HCT116 (cell line): Measurements from ENCODE around the gene TDRD7. TPM values are rescaled to one million over a fixed set of nuclear protein-coding genes. Genes with fewer than 3 reads are reported as not detected.

Source experiments
- ATAC-seq: fragments of 200-7000 bp; cut with Tn5 transposase; 2 replicates; pipeline ENCODE4 v1.9.1; 2020; ENCODE audit warnings: mild to moderate bottlenecking, moderate library complexity
- BruUV-seq: library from RNA; stranded (reverse); fragments of 400-500 nt; replicated peaks from 2 replicates; lab custom pipeline; 2021; lab: Mats Ljungman, UMichigan
- CTCF ChIA-PET: fragments of 300-600 bp; sonication (Branson Sonifier 250); formaldehyde crosslinking; loops from one replicate; lab custom pipeline; 2021; ENCODE audit warnings: antibody characterized with exemption; lab: Charles Lee
- POLR2A ChIA-PET: fragments of 300-600, 350-600 bp; sonication (Branson Sonifier 250); formaldehyde crosslinking; loops from one replicate; lab custom pipeline; 2021; ENCODE audit warnings: antibody characterized with exemption; lab: Charles Lee
- RAD21 ChIA-PET, 2 experiments: fragments of 300-600 bp; sonication (Branson Sonifier 250); formaldehyde crosslinking; loops; one replicate each; lab custom pipeline; 2023; ENCODE audit warnings: low total read pairs in 2 of 2; ENCODE audit not compliant: uncharacterized antibody in 2 of 2, unreplicated experiment in 2 of 2, low non-redundant PET in 1 of 2; lab: Charles Lee
- DNase-seq: peaks from one replicate; pipeline ENCODE4 v3.0.0-alpha.2; 2010; ENCODE audit warnings: low read depth, low spot score
- H2AFZ ChIP-seq: fragments of 200-600 bp; shearing (Covaris generic), sonication (generic); 2 replicates; pipeline ENCODE4 v1.6.1; 2017; ENCODE audit warnings: low read depth, mixed run types, mixed read lengths, antibody characterized with exemption, low read length; ENCODE audit not compliant: poor library complexity, severe bottlenecking
- H3K27ac ChIP-seq: 2 replicates; pipeline ENCODE4 v1.5.1; 2012; ENCODE audit warnings: low read depth, low read length
- H3K27me3 ChIP-seq: fragments of 200-600 bp; sonication (generic); 2 replicates; pipeline ENCODE4 v1.6.1; 2016; ENCODE audit warnings: mixed run types, low read length, mixed read lengths; ENCODE audit not compliant: insufficient read depth
- H3K36me3 ChIP-seq, 2 experiments: fragments of 200-500 bp in 1 of 2; fragments of 200-600 bp in 1 of 2; sonication (Bioruptor generic) in 1 of 2; sonication (generic) in 1 of 2; 2 replicates each; pipeline versions ENCODE4 v1.5.1 to v1.6.1; 2014 to 2016; ENCODE audit warnings: low read length in 2 of 2, inconsistent platforms in 1 of 2, mixed read lengths in 1 of 2, mixed run types in 1 of 2; ENCODE audit not compliant: insufficient read depth in 2 of 2, control insufficient read depth in 1 of 2
- H3K4me1 ChIP-seq, 2 experiments: fragments of 200-600 bp in 1 of 2; sonication (generic) in 1 of 2; 2 replicates each; pipeline versions ENCODE4 v1.5.1 to v1.6.1; 2012 to 2017; ENCODE audit warnings: low read length in 2 of 2, inconsistent platforms in 1 of 2, mild to moderate bottlenecking in 1 of 2, mixed read lengths in 1 of 2, mixed run types in 1 of 2, moderate library complexity in 1 of 2; ENCODE audit not compliant: insufficient read depth in 2 of 2, control insufficient read depth in 1 of 2
- H3K4me2 ChIP-seq: fragments of 200-600 bp; sonication (generic); 2 replicates; pipeline ENCODE4 v1.6.1; 2017; ENCODE audit warnings: mixed run types, low read length, mixed read lengths
- H3K4me3 ChIP-seq, 2 experiments: fragments of 200-600 bp in 1 of 2; sonication (generic) in 1 of 2; replicated peaks in 1 of 2; 2 replicates each; pipeline ENCODE4 v1.5.1; 2011 to 2016; ENCODE audit warnings: low read length in 2 of 2, control low read depth in 1 of 2, low read depth in 1 of 2, mild to moderate bottlenecking in 1 of 2, mixed read lengths in 1 of 2, mixed run types in 1 of 2
- H3K79me2 ChIP-seq: fragments of 200-600 bp; sonication (generic); 2 replicates; pipeline ENCODE4 v1.6.1; 2017; ENCODE audit warnings: mild to moderate bottlenecking, mixed run types, low read length, moderate library complexity, mixed read lengths; ENCODE audit not compliant: insufficient read depth
- H3K9ac ChIP-seq: fragments of 200-600 bp; sonication (generic); 2 replicates; pipeline ENCODE4 v1.6.1; 2016; ENCODE audit warnings: low read length, mixed read lengths
- H3K9me2 ChIP-seq: fragments of 200-600 bp; sonication (generic), shearing (Covaris generic); 2 replicates; pipeline ENCODE4 v1.6.1; 2017; ENCODE audit warnings: mixed run types, mild to moderate bottlenecking, moderate library complexity; ENCODE audit not compliant: insufficient read depth
- H3K9me3 ChIP-seq, 2 experiments: fragments of 200-500 bp in 1 of 2; fragments of 200-600 bp in 1 of 2; sonication (Bioruptor generic) in 1 of 2; sonication (generic) in 1 of 2; 2 replicates each; pipeline ENCODE4 v1.6.1; 2014 to 2017; ENCODE audit warnings: low read length in 2 of 2, mixed read lengths in 2 of 2, inconsistent platforms in 1 of 2, low read depth in 1 of 2, mild to moderate bottlenecking in 1 of 2, mixed run types in 1 of 2, moderate library complexity in 1 of 2; ENCODE audit not compliant: control insufficient read depth in 1 of 2, insufficient read depth in 1 of 2
- H4K20me1 ChIP-seq: fragments of 200-600 bp; sonication (generic), shearing (Covaris generic); 2 replicates; pipeline ENCODE4 v1.6.1; 2017; ENCODE audit warnings: mixed run types, mild to moderate bottlenecking, moderate library complexity; ENCODE audit not compliant: insufficient read depth
- ATF3 ChIP-seq: IDR thresholded peaks from 2 replicates; pipeline ENCODE4 v1.6.1; 2012
- CBX3 ChIP-seq: IDR thresholded peaks from 2 replicates; pipeline ENCODE4 v1.6.1; 2012; ENCODE audit warnings: low read depth
- EGR1 ChIP-seq: IDR thresholded peaks from 2 replicates; pipeline ENCODE4 v1.6.1; 2012; ENCODE audit warnings: low read depth
- ELF1 ChIP-seq: IDR thresholded peaks from 2 replicates; pipeline ENCODE4 v1.6.1; 2012; ENCODE audit warnings: low read depth, borderline replicate concordance
- EZH2 ChIP-seq: fragments of 200-600 bp; sonication (generic); IDR thresholded peaks from 2 replicates; pipeline ENCODE4 v1.6.1; 2017; ENCODE audit warnings: antibody characterized with exemption, mixed run types
- JUND ChIP-seq: IDR thresholded peaks from 2 replicates; pipeline ENCODE4 v1.6.1; 2012
- POLR2A ChIP-seq: IDR thresholded peaks from 2 replicates; pipeline ENCODE4 v1.7.0; 2011; ENCODE audit warnings: borderline replicate concordance; ENCODE audit not compliant: insufficient read depth, insufficient read length; ENCODE audit errors: extremely low read depth
- POLR2AphosphoS5 ChIP-seq: IDR thresholded peaks from 2 replicates; pipeline ENCODE4 v1.6.1; 2011; ENCODE audit warnings: mild to moderate bottlenecking, low read depth, low read length, moderate library complexity
- REST ChIP-seq: IDR thresholded peaks from 2 replicates; pipeline ENCODE4 v1.6.1; 2012; ENCODE audit warnings: low read depth
- SP1 ChIP-seq: IDR thresholded peaks from 2 replicates; pipeline ENCODE4 v1.6.1; 2012; ENCODE audit warnings: low read depth
- TCF7L2 ChIP-seq: IDR thresholded peaks from 2 replicates; pipeline ENCODE4 v1.7.0; 2011; ENCODE audit warnings: borderline replicate concordance, inconsistent platforms; ENCODE audit not compliant: insufficient read depth, insufficient read length; ENCODE audit errors: extremely low read depth
- YY1 ChIP-seq: IDR thresholded peaks from 2 replicates; pipeline ENCODE4 v1.6.1; 2011; ENCODE audit warnings: low read length, low read depth, moderate library complexity, mild to moderate bottlenecking; ENCODE audit not compliant: insufficient replicate concordance; ENCODE audit errors: extremely low read depth
- ZBTB33 ChIP-seq: IDR thresholded peaks from 2 replicates; pipeline ENCODE4 v1.6.1; 2011; ENCODE audit warnings: mild to moderate bottlenecking, low read length, moderate library complexity; ENCODE audit not compliant: insufficient replicate concordance; ENCODE audit errors: extremely low read depth
- ZNF274 ChIP-seq: fragments of 200-500 bp; sonication (Bioruptor generic); IDR thresholded peaks from 2 replicates; pipeline ENCODE4 v1.6.1; 2014; ENCODE audit warnings: mild to moderate bottlenecking, low read depth, low read length, inconsistent platforms
- intact Hi-C: fragments of 100-400 bp; cut with micrococcal nuclease; formaldehyde crosslinking; loops from 2 replicates; pipeline ENCODE4 v1.10.0; 2022
- total RNA-seq: library from RNA; stranded (reverse); gene quantifications from one replicate; pipeline ENCODE4 v1.2.1, GENCODE V29; 2021; ENCODE audit not compliant: unreplicated experiment

The TDRD7 gene
- total RNA-seq, 1 experiment from 2014 or later = 8.0 TPM

- ChIA-PET CTCF (no interaction called here), POLR2A (interaction anchor here (1.1 kb wide), 1 partner anchor 94 kb away, joined by 4 read pairs; no protein-coding TSS in a partner anchor), RAD21 (no interaction called here)
- H3K9me2 ChIP-seq = no peaks in the 10 kb centered on the region
- no peaks in the 10 kb centered on the region for H3K36me3 ChIP-seq
- no TSS peak for BruUV-seq
- H3K4me1 ChIP-seq = peaks cover 0 to 16% of the 10 kb centered on the region in 2 experiments; a peak in 1 of 4 replicates
- TF ChIP-seq ZNF274 (no peak), EGR1 (no peak), TCF7L2 (no peak), REST (no peak), ZBTB33 (no peak), ELF1 (no peak), CBX3 (no peak), POLR2AphosphoS5 (no peak), SP1 (no peak), JUND (no peak), EZH2 (no peak), POLR2A (no peak), ATF3 (no peak), YY1 (no peak)
- H3K27ac ChIP-seq = no peak overlapping the region
- H3K9me3 ChIP-seq = no peaks in the 10 kb centered on the region
- H3K79me2 ChIP-seq = no peaks in the 10 kb centered on the region
- DNase-seq (no peak), ATAC-seq (no peak)
- peaks cover 5% of the 10 kb centered on the region; the same call in 1 of the 2 replicates for H3K27me3 ChIP-seq
- no peak overlapping the region for H3K4me2 ChIP-seq
- no peak overlapping the region for H3K9ac ChIP-seq
- H4K20me1 ChIP-seq = no peaks in the 10 kb centered on the region
- no peak overlapping the region for H3K4me3 ChIP-seq
- no peak overlapping the region for H2AFZ ChIP-seq
- intact Hi-C loops = no loop called here
Observed at GRCh38 chr9:97504381-97505216, 92.7 kb downstream of the TDRD7 start.
